ENCODE measurements around the gene ARRB1.

The ARRB1 gene

GRCh38 chr11:75269367-75269660 lies 82.1 kb downstream of the ARRB1 start:
- no peak for TF ChIP-seq POLR2A (IDR thresholded peaks at IDR 0.05; ENCODE audit: low read depth, low read length)
- FAIRE-seq (no peak), DNase-seq (ENCODE audit: insufficient read length, low spot score) (no peak)

DNA sequence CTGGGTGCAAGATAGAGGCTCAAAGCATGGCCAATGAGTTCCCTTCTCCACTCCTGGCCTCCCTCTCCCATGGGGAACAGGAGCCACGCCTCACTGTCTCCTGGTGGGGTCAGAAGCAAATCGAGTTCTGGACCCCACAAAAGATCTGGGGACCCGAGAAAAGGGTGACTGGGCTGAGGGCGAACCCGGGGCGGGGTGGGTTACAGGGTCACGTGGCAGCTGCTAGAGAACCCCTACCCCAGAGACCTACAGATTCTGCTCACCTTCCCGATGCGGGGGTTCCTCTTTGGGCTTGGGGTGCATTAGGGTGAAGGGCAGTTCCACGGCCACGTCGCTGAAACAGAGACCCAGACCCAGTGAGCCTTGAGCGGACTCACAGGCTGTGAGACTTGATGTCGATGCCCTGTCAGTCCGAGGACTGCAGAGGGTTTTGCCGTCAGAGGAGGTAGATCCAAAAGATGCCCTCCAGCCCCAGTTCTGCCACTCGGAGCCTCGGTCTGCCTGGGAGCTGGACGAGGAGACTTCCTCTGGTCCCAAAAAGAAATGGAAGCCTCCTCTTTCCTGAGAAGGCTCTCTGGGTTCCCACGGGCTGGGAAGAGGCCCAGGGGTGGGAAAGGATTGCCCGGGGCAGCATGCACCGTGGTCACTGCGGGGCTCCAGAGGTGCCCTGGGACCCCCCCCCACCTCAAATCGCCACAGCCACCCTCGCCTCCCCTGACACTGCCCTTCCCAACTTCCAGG lies 82.7 kb downstream of the ARRB1 start:
- no peak for TF ChIP-seq POLR2A (IDR thresholded peaks at IDR 0.05; ENCODE audit: low read depth, low read length)
- no peak for FAIRE-seq
- no peak for DNase-seq (ENCODE audit: insufficient read length, low spot score)

GRCh38 chr11:75267171-75267970 lies 84.1 kb downstream of the ARRB1 start:
- FAIRE-seq, result no peak
- DNase-seq (ENCODE audit: insufficient read length, low spot score), result no peak
- no peak for TF ChIP-seq POLR2A (IDR thresholded peaks at IDR 0.05; ENCODE audit: low read depth, low read length)

DNA sequence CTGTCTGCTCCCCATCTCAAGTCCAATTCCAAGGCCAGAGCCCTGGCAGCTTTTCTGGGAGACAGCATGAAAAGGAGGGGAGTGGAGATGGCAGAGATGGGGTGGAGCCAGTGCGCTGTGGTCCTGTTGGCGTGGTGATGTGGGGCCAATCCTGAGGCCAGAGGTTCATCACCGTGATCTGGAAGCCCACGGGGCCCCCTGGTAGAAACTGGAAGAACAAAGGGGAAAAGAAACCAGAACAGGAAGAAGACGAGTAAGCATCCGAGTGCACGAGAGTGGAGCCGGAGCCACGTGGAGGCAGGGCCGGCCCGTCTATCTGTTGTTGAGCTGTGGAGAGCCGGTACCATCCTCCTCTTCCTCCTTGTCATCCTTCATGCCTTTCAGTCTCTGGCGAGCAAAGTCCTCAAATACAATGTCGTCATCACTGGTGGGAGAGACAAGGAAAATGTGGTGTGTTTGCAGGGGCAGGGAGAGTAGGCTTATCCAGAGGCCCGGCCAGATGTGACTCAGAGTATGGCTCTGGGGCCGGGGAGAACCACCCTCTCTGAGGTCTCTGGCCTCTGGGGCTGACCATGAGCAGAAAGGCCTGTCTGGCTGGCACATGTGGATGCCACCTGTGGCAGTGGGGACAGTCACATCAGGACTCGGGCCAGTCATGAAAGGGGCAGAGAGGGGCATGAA lies 85.5 kb downstream of the ARRB1 start:
- TF ChIP-seq POLR2A (IDR thresholded peaks at IDR 0.05; ENCODE audit: low read depth, low read length), result no peak
- FAIRE-seq (no peak), DNase-seq (ENCODE audit: insufficient read length, low spot score) (no peak)

- TF ChIP-seq POLR2A (IDR thresholded peaks at IDR 0.05; ENCODE audit: low read depth, low read length), result no peak
- DNase-seq (ENCODE audit: insufficient read length, low spot score) (no peak), FAIRE-seq (no peak)
Observed at GRCh38 chr11:75264971-75265370, 86.5 kb downstream of the ARRB1 start.

- no peak for TF ChIP-seq POLR2A (IDR thresholded peaks at IDR 0.05; ENCODE audit: low read depth, low read length)
- no peak for FAIRE-seq
- DNase-seq (ENCODE audit: insufficient read length, low spot score), result no peak
Observed at GRCh38 chr11:75264356-75264755, 87.1 kb downstream of the ARRB1 start.

DNA sequence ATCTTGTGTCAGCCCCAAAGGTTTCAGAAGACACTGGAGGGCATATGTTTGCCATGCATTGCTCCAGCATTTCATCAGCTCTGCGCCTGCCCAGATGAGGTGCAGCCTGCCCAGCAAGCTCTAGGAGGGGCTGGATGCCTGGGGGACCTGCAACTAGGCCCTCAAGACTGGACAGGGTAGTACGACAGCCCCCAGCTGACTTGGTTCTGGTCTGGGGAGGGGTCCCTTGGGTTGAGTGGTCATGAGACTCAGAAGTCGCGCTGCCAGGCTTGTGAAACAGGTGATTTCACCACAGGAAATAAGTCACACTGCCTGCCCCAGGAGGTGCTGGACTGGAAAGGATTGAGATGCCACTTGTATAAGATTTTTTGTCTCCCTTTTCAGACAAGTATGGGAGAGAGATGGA lies 87.5 kb downstream of the ARRB1 start:
- DNase-seq (ENCODE audit: insufficient read length, low spot score) (no peak), FAIRE-seq (no peak)
- TF ChIP-seq POLR2A (IDR thresholded peaks at IDR 0.05; ENCODE audit: low read depth, low read length), result no peak

GRCh38 chr11:75262961-75263852 lies 88.3 kb downstream of the ARRB1 start:
- no peak for DNase-seq (ENCODE audit: insufficient read length, low spot score)
- TF ChIP-seq POLR2A (IDR thresholded peaks at IDR 0.05; ENCODE audit: low read depth, low read length), result no peak
- no peak for FAIRE-seq

GRCh38 chr11:75262436-75262835 lies 89.0 kb downstream of the ARRB1 start:
- FAIRE-seq (no peak), DNase-seq (ENCODE audit: insufficient read length, low spot score) (no peak)
- no peak for TF ChIP-seq POLR2A (IDR thresholded peaks at IDR 0.05; ENCODE audit: low read depth, low read length)

DNA sequence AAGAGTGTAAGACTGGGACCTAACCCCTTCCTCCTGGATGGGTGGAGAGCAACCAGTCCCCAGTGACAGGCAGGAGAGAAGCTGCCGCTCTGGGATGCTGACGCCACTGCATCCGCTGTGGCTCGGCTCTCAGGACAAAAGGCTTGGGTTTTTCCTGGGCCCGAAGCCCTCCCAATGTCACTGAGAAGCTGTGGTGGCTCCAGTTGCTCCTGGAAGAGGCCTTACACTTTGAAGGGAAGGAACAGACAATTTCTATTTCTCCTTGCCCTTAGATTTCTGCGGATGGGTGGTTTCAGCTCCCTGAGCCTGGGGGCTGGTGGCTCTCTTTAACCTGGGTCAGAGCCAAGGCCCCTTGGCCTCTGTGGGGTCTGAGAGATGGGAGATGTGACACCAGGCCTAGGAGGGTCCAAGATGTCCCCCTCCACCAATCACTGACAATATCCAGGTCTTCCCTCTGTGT lies 89.5 kb downstream of the ARRB1 start:
- no peak for FAIRE-seq
- no peak for DNase-seq (ENCODE audit: insufficient read length, low spot score)

GRCh38 chr11:75260396-75261170 lies 90.9 kb downstream of the ARRB1 start:
- no peak for FAIRE-seq
- DNase-seq (ENCODE audit: insufficient read length, low spot score), result no peak
- TF ChIP-seq POLR2A (IDR thresholded peaks at IDR 0.05; ENCODE audit: low read depth, low read length), result no peak

More for the DNA sequence above, 89.5 kb downstream of the ARRB1 start:
- TF ChIP-seq POLR2A (IDR thresholded peaks at IDR 0.05; ENCODE audit: low read depth, low read length), result no peak

GRCh38 chr11:75254326-75254725 lies 97.1 kb downstream of the ARRB1 start:
- FAIRE-seq, result no peak
- DNase-seq (ENCODE audit: insufficient read length, low spot score), result no peak
- no peak for TF ChIP-seq POLR2A (IDR thresholded peaks at IDR 0.05; ENCODE audit: low read depth, low read length)

- FAIRE-seq (no peak), DNase-seq (ENCODE audit: insufficient read length, low spot score) (no peak)
- no peak for TF ChIP-seq POLR2A (IDR thresholded peaks at IDR 0.05; ENCODE audit: low read depth, low read length)
Observed at GRCh38 chr11:75249704-75250103, 101.8 kb downstream of the ARRB1 start.
